IMR-90 (cell line): ENCODE results near the gene PODXL2. TPM values are rescaled to one million over a fixed set of nuclear protein-coding genes. Genes with fewer than 3 reads are reported as not detected.

Experiments used
- ATAC-seq: fragments of 200-7000 bp; cut with Tn5 transposase; 2 replicates; pipeline ENCODE4 v1.9.1; 2020; ENCODE audit warnings: low read depth, mild to moderate bottlenecking, moderate library complexity
- BruUV-seq: library from RNA; stranded (reverse); fragments of 400-500 nt; replicated peaks from 2 replicates; lab custom pipeline; 2021; lab: Mats Ljungman, UMichigan
- CTCF ChIA-PET: fragments of 300-600 bp; formaldehyde crosslinking; extraction: SDS; loops from one replicate; lab custom pipeline; 2021; ENCODE audit warnings: antibody characterized with exemption; lab: Yijun Ruan, JAX
- POLR2A ChIA-PET: fragments of 300-600 bp; sonication (Branson Sonifier 250); formaldehyde crosslinking; loops from one replicate; lab custom pipeline; 2022; ENCODE audit warnings: antibody characterized with exemption; ENCODE audit not compliant: unreplicated experiment; lab: Charles Lee
- DNase-seq: peaks from one replicate; pipeline ENCODE4 v3.0.0; 2013
- H2AFZ ChIP-seq: replicated peaks from 2 replicates; pipeline ENCODE3; 2013; ENCODE audit warnings: low read length, mild to moderate bottlenecking; ENCODE audit not compliant: poor library complexity
- H2AK5ac ChIP-seq: 2 replicates; pipeline ENCODE4 v1.6.1; 2013; ENCODE audit warnings: low read depth, low read length, inconsistent platforms
- H2AK9ac ChIP-seq: replicated peaks from 2 replicates; pipeline ENCODE3; 2013; ENCODE audit warnings: mild to moderate bottlenecking, low read depth, low read length, moderate library complexity; ENCODE audit not compliant: poor library complexity
- H2BK120ac ChIP-seq: 2 replicates; pipeline ENCODE4 v1.6.1; 2013; ENCODE audit warnings: low read depth, low read length, inconsistent platforms
- H2BK15ac ChIP-seq: 3 replicates; pipeline ENCODE4 v1.6.1; 2013; ENCODE audit warnings: low read depth, low read length, inconsistent platforms
- H2BK20ac ChIP-seq: 2 replicates; pipeline ENCODE4 v1.6.1; 2013; ENCODE audit warnings: low read depth, mild to moderate bottlenecking, inconsistent platforms, low read length, moderate library complexity
- H2BK5ac ChIP-seq: 2 replicates; pipeline ENCODE4 v1.6.1; 2013; ENCODE audit warnings: mild to moderate bottlenecking, low read depth, low read length, inconsistent platforms; ENCODE audit not compliant: poor library complexity, severe bottlenecking
- H3K14ac ChIP-seq: replicated peaks from 2 replicates; pipeline ENCODE4 v1.6.1; 2013; ENCODE audit warnings: low read depth, low read length, inconsistent platforms
- H3K18ac ChIP-seq: 2 replicates; pipeline ENCODE4 v1.6.1; 2013; ENCODE audit warnings: low read depth, low read length, control low read depth
- H3K23ac ChIP-seq: 2 replicates; pipeline ENCODE4 v1.6.1; 2013; ENCODE audit warnings: low read depth, low read length, inconsistent platforms
- H3K27ac ChIP-seq: 2 replicates; pipeline ENCODE4 v1.5.1; 2013; ENCODE audit warnings: mild to moderate bottlenecking, control low read depth, low read length; ENCODE audit not compliant: insufficient read depth
- H3K27me3 ChIP-seq: 2 replicates; pipeline ENCODE4 v1.6.1; 2013; ENCODE audit warnings: low read length; ENCODE audit not compliant: control insufficient read depth, insufficient read depth
- H3K36me3 ChIP-seq: 2 replicates; pipeline ENCODE4 v1.6.1; 2013; ENCODE audit warnings: low read length, mixed read lengths; ENCODE audit not compliant: control insufficient read depth, insufficient read depth
- H3K4ac ChIP-seq: 2 replicates; pipeline ENCODE4 v1.6.1; 2013; ENCODE audit warnings: low read depth, low read length, inconsistent platforms
- H3K4me1 ChIP-seq: 2 replicates; pipeline ENCODE4 v1.6.1; 2013; ENCODE audit warnings: low read length, mixed read lengths; ENCODE audit not compliant: control insufficient read depth, insufficient read depth
- H3K4me2 ChIP-seq: 2 replicates; pipeline ENCODE4 v1.6.1; 2013; ENCODE audit warnings: low read depth, mild to moderate bottlenecking, control low read depth, low read length, moderate library complexity
- H3K4me3 ChIP-seq: 2 replicates; pipeline ENCODE4 v1.5.1; 2013; ENCODE audit warnings: low read depth, mild to moderate bottlenecking, control low read depth, low read length, moderate library complexity; ENCODE audit not compliant: insufficient read depth
- H3K56ac ChIP-seq: 2 replicates; pipeline ENCODE4 v1.6.1; 2013; ENCODE audit warnings: low read length, inconsistent platforms; ENCODE audit not compliant: insufficient read depth; ENCODE audit errors: extremely low read depth
- H3K79me1 ChIP-seq, 2 experiments: 2 replicates each; pipeline ENCODE4 v1.6.1; 2013; ENCODE audit warnings: low read length in 2 of 2, inconsistent platforms in 1 of 2, low read depth in 1 of 2
- H3K9ac ChIP-seq: 2 replicates; pipeline ENCODE4 v1.6.1; 2013; ENCODE audit warnings: low read depth, low read length, control low read depth
- H3K9me1 ChIP-seq: 2 replicates; pipeline ENCODE4 v1.6.1; 2013; ENCODE audit warnings: low read length, inconsistent platforms; ENCODE audit not compliant: insufficient read depth
- H3K9me3 ChIP-seq: 2 replicates; pipeline ENCODE4 v1.6.1; 2013; ENCODE audit warnings: low read length; ENCODE audit not compliant: control insufficient read depth, insufficient read depth
- H4K20me1 ChIP-seq: 2 replicates; pipeline ENCODE4 v1.6.1; 2013; ENCODE audit warnings: low read length, inconsistent platforms; ENCODE audit not compliant: insufficient read depth
- H4K5ac ChIP-seq: 2 replicates; pipeline ENCODE4 v1.6.1; 2013; ENCODE audit warnings: mild to moderate bottlenecking, low read depth, low read length, control low read depth
- H4K8ac ChIP-seq, 2 experiments: 2 replicates each; pipeline ENCODE4 v1.6.1; 2013; ENCODE audit warnings: low read depth in 2 of 2, low read length in 2 of 2, control low read depth in 1 of 2, inconsistent platforms in 1 of 2
- H4K91ac ChIP-seq: 2 replicates; pipeline ENCODE4 v1.6.1; 2013; ENCODE audit warnings: low read depth, low read length, inconsistent platforms; ENCODE audit not compliant: insufficient read depth
- BHLHE40 ChIP-seq: fragments of 150-350 bp; IDR thresholded peaks from 2 replicates; pipeline ENCODE4 v1.6.1; 2016; ENCODE audit warnings: mild to moderate bottlenecking, low read depth, low read length
- CEBPB ChIP-seq: IDR thresholded peaks from 2 replicates; pipeline ENCODE4 v1.6.1; 2012; ENCODE audit warnings: low read depth, low read length, improper control_type of control experiment
- CHD1 ChIP-seq: IDR thresholded peaks from 2 replicates; pipeline ENCODE4 v1.6.1; 2012; ENCODE audit warnings: low read depth, low read length, improper control_type of control experiment
- ELK1 ChIP-seq: fragments of 150-350 bp; IDR thresholded peaks from 2 replicates; pipeline ENCODE4 v1.6.1; 2016; ENCODE audit warnings: low read depth, mild to moderate bottlenecking, low read length, moderate library complexity, borderline replicate concordance
- MAFK ChIP-seq: IDR thresholded peaks from 2 replicates; pipeline ENCODE4 v1.6.1; 2012; ENCODE audit warnings: low read depth, low read length, improper control_type of control experiment
- MXI1 ChIP-seq: IDR thresholded peaks from 2 replicates; pipeline ENCODE4 v1.6.1; 2012; ENCODE audit warnings: low read depth, mild to moderate bottlenecking, low read length, moderate library complexity, borderline replicate concordance
- POLR2A ChIP-seq: IDR thresholded peaks from 2 replicates; pipeline ENCODE4 v1.6.1; 2012; ENCODE audit warnings: mild to moderate bottlenecking, low read depth, low read length
- RAD21 ChIP-seq: IDR thresholded peaks from 2 replicates; pipeline ENCODE4 v1.6.1; 2012; ENCODE audit warnings: low read length, improper control_type of control experiment
- RCOR1 ChIP-seq: IDR thresholded peaks from 2 replicates; pipeline ENCODE4 v1.6.1; 2012; ENCODE audit warnings: mild to moderate bottlenecking, low read length, improper control_type of control experiment; ENCODE audit not compliant: insufficient replicate concordance
- RFX5 ChIP-seq: IDR thresholded peaks from 2 replicates; pipeline ENCODE4 v1.8.0; 2012; ENCODE audit warnings: low read depth, mild to moderate bottlenecking, low read length, moderate library complexity
- SMC3 ChIP-seq: fragments of 150-350 bp; IDR thresholded peaks from 2 replicates; pipeline ENCODE4 v1.6.1; 2016; ENCODE audit warnings: low read depth, mild to moderate bottlenecking, antibody characterized with exemption, low read length, moderate library complexity
- USF2 ChIP-seq: fragments of 150-350 bp; IDR thresholded peaks from 2 replicates; pipeline ENCODE4 v1.6.1; 2017; ENCODE audit warnings: mild to moderate bottlenecking, antibody characterized with exemption, low read length, low read depth
- WGBS, 2 experiments: methylation state at CpG; one replicate each; pipeline versions ENCODE4 v1.1.5 to v1.1.7; 2013; ENCODE audit warnings: missing lambda C conversion rate in 2 of 2; ENCODE audit not compliant: insufficient read length in 1 of 2; ENCODE audit errors: extremely low coverage in 2 of 2; 5-methylcytosine and 5-hydroxymethylcytosine counted together
- dilution Hi-C: fragments of 300-500 bp; cut with HindIII; formaldehyde crosslinking; loops from one replicate; pipeline ENCODE4 v1.14.3; 2018; ENCODE audit warnings: low sequenced_read_pairs; ENCODE audit not compliant: unreplicated experiment
- in situ Hi-C: fragments of 300-500 bp; cut with MboI; formaldehyde crosslinking; loops from 3 replicates; pipeline ENCODE4 v1.14.3; 2019; ENCODE audit warnings: low sequenced_read_pairs, inconsistent platforms, mixed read lengths
- intact Hi-C: fragments of 100-400 bp; cut with micrococcal nuclease; formaldehyde crosslinking; loops from 2 replicates; pipeline ENCODE4 v1.10.0; 2022
- polyA plus RNA-seq, 3 experiments: library from polyadenylated mRNA; depleted of rRNA; stranded (reverse); fragments of >200 nt; gene quantifications; 2 replicates each; pipeline ENCODE4 v1.2.3, GENCODE V29; 2012; ENCODE audit warnings: low replicate concordance in 1 of 3
- total RNA-seq: library from RNA; depleted of rRNA; stranded (reverse); fragments of >200 nt; gene quantifications from 2 replicates; pipeline ENCODE4 v1.2.3, GENCODE V29; 2012
- TF ChIP-seq, protein P1 (sequence below): conservative IDR thresholded peaks from 2 replicates; pipeline ENCODE4 v1.5.1; 2012; ENCODE audit warnings: mild to moderate bottlenecking, low read depth, low read length, improper control_type of control experiment

PODXL2 gene
- total and polyA plus RNA-seq, 2 of the 4 experiments (the other 2 are of a cell fraction) = 1.6 to 5.4 TPM

DNA sequence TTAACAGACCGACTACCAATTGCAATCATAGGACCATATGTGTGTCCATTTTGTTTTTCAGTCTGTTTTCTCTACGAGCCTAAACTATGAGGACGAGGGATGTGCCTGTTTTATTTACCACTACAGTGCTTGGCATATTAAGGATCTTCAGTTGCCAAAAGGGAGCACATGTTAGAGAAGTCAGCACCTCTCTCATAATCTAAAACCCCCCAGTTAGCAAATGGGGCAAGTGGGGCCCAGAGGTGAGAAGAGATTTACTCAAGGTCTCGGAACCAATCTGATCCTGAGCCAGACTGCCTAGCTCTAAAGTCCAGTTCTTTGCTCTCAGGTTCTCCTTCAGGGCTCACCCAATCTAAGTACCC is 578 bp upstream of the PODXL2 start:
- no peak overlapping the region for H2AK5ac ChIP-seq
- H3K9me1 ChIP-seq = peaks cover 9% of the 10 kb centered on the region
- peaks cover 3% of the 10 kb centered on the region; the same call in 1 of the 2 replicates for H3K4me1 ChIP-seq
- ChIA-PET POLR2A (no interaction called here), CTCF (no interaction called here)
- in situ Hi-C loops = no loop called here
- H3K23ac ChIP-seq = no peak overlapping the region
- no peak overlapping the region for H4K5ac ChIP-seq
- WGBS, 2 experiments = no CpG with 5 or more reads among the region's 4 CpGs
- no peak overlapping the region for H4K8ac ChIP-seq
- H3K27ac ChIP-seq = no peak overlapping the region
- H3K4ac ChIP-seq = no peak overlapping the region
- no peak overlapping the region for H2BK20ac ChIP-seq
- H3K14ac ChIP-seq = no peak overlapping the region
- peaks cover 41% of the 10 kb centered on the region for H3K27me3 ChIP-seq
- DNase-seq = no peak
- BruUV-seq = no TSS peak
- ATAC-seq = no peak
- H3K4me2 ChIP-seq = peak overlapping the region; percentile 39; the same call in 1 of the 2 replicates
- no peak overlapping the region for H3K56ac ChIP-seq
- 0 out of 2 replicates have a peak, but pooled peaks cover 2% of the 10 kb centered on the region for H3K9me3 ChIP-seq
- no peak overlapping the region; the same call in 1 of the 2 replicates for H3K4me3 ChIP-seq
- dilution Hi-C loops = no loop called here
- no peak overlapping the region for H2AFZ ChIP-seq
- H2BK5ac ChIP-seq = no peak overlapping the region
- peaks cover 10% of the 10 kb centered on the region; the same call in 1 of the 2 replicates for H4K20me1 ChIP-seq
- no peak overlapping the region for H2BK15ac ChIP-seq
- intact Hi-C loops = no loop called here
- no peak overlapping the region for H3K9ac ChIP-seq
- no peak overlapping the region for H3K18ac ChIP-seq
- H3K79me1 ChIP-seq = no peaks in the 10 kb centered on the region
- H2AK9ac ChIP-seq = no peak overlapping the region
- TF ChIP-seq MAFK (no peak), POLR2A (no peak), SMC3 (no peak), BHLHE40 (no peak), CHD1 (no peak), USF2 (no peak), RCOR1 (no peak), MXI1 (no peak), RFX5 (no peak), CEBPB (no peak), ELK1 (no peak), RAD21 (no peak)
- TF ChIP-seq, protein P1, sequence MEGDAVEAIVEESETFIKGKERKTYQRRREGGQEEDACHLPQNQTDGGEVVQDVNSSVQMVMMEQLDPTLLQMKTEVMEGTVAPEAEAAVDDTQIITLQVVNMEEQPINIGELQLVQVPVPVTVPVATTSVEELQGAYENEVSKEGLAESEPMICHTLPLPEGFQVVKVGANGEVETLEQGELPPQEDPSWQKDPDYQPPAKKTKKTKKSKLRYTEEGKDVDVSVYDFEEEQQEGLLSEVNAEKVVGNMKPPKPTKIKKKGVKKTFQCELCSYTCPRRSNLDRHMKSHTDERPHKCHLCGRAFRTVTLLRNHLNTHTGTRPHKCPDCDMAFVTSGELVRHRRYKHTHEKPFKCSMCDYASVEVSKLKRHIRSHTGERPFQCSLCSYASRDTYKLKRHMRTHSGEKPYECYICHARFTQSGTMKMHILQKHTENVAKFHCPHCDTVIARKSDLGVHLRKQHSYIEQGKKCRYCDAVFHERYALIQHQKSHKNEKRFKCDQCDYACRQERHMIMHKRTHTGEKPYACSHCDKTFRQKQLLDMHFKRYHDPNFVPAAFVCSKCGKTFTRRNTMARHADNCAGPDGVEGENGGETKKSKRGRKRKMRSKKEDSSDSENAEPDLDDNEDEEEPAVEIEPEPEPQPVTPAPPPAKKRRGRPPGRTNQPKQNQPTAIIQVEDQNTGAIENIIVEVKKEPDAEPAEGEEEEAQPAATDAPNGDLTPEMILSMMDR = no peak
- H4K91ac ChIP-seq = no peak overlapping the region
- H2BK120ac ChIP-seq = no peak overlapping the region
- H3K36me3 ChIP-seq = no peaks in the 10 kb centered on the region
